Mucosa of stomach (tissue), 1 donor: ENCODE results near the gene YTHDF1.

Source experiments
- H3K27me3 ChIP-seq: one replicate; pipeline ENCODE4 v1.7.0; 2013; ENCODE audit warnings: mild to moderate bottlenecking, low read length; ENCODE audit not compliant: control insufficient read depth, insufficient read depth
- H3K36me3 ChIP-seq: one replicate; pipeline ENCODE4 v1.7.0; 2013; ENCODE audit warnings: low read length; ENCODE audit not compliant: control insufficient read depth, insufficient read depth
- H3K4me1 ChIP-seq: one replicate; pipeline ENCODE4 v1.7.0; 2013; ENCODE audit warnings: mild to moderate bottlenecking, low read length; ENCODE audit not compliant: control insufficient read depth, insufficient read depth
- H3K4me3 ChIP-seq: one replicate; pipeline ENCODE4 v1.7.0; 2013; ENCODE audit warnings: low read length
- H3K9ac ChIP-seq: one replicate; pipeline ENCODE4 v1.7.0; 2013; ENCODE audit warnings: mild to moderate bottlenecking, low read length, moderate library complexity
- H3K9me3 ChIP-seq: one replicate; pipeline ENCODE4 v1.7.0; 2013; ENCODE audit warnings: mild to moderate bottlenecking, low read length, moderate library complexity; ENCODE audit not compliant: control insufficient read depth
- donor health status: Pancreatic carcinoma.

The YTHDF1 gene

GRCh38 chr20:63151554-63152321 is 64.2 kb downstream of the YTHDF1 start:
- no peaks in the 10 kb centered on the region for H3K36me3 ChIP-seq
- peaks cover 28% of the 10 kb centered on the region for H3K27me3 ChIP-seq
- H3K9me3 ChIP-seq = no peaks in the 10 kb centered on the region
- no peaks in the 10 kb centered on the region for H3K4me1 ChIP-seq
- H3K4me3 ChIP-seq = no peak overlapping the region
- H3K9ac ChIP-seq = no peak overlapping the region

GRCh38 chr20:63150911-63151531 is 64.9 kb downstream of the YTHDF1 start:
- Histone ChIP-seq H3K36me3 (no peaks in the 10 kb centered on the region), H3K4me1 (no peaks in the 10 kb centered on the region), H3K9ac (no peak overlapping the region), H3K27me3 (peaks cover 25% of the 10 kb centered on the region), H3K9me3 (no peaks in the 10 kb centered on the region), H3K4me3 (no peak overlapping the region)

DNA sequence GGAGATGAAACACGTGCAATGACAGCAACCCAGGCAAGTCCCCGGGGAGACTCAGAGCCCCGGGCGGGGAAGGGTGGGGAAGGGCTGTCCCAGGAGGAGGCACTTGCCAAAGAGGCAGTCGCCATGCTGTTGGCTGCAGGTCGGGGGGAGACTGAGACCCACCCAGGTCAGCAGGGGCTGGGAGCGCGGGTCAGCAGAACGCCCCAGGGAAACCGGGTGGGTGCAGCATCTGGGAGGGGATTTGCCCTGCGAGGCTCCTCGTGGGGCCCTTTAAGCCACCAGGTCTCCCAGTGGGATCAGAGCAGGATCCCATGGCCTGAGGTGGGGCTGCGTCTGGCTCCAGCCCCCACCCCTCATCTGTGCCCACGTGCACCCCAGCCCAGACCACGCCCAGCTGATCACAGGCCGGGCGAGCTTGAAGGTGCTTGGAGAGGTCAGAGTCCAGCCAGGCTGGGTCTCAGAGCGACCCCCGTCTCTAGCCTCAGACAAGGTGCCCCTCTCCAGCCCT is 65.5 kb downstream of the YTHDF1 start:
- H3K36me3 ChIP-seq = no peaks in the 10 kb centered on the region
- no peak overlapping the region for H3K9ac ChIP-seq
- H3K27me3 ChIP-seq = peaks cover 22% of the 10 kb centered on the region
- no peaks in the 10 kb centered on the region for H3K4me1 ChIP-seq
- no peaks in the 10 kb centered on the region for H3K9me3 ChIP-seq
- H3K4me3 ChIP-seq = no peak overlapping the region

GRCh38 chr20:63149531-63150192 is 66.3 kb downstream of the YTHDF1 start:
- Histone ChIP-seq H3K9me3 (no peaks in the 10 kb centered on the region), H3K27me3 (peaks cover 19% of the 10 kb centered on the region), H3K4me1 (no peaks in the 10 kb centered on the region), H3K9ac (no peak overlapping the region), H3K4me3 (no peak overlapping the region), H3K36me3 (no peaks in the 10 kb centered on the region)

GRCh38 chr20:63148696-63149095 is 67.2 kb downstream of the YTHDF1 start:
- H3K4me3 ChIP-seq = no peak overlapping the region
- H3K9ac ChIP-seq = no peak overlapping the region
- H3K27me3 ChIP-seq = peaks cover 14% of the 10 kb centered on the region

DNA sequence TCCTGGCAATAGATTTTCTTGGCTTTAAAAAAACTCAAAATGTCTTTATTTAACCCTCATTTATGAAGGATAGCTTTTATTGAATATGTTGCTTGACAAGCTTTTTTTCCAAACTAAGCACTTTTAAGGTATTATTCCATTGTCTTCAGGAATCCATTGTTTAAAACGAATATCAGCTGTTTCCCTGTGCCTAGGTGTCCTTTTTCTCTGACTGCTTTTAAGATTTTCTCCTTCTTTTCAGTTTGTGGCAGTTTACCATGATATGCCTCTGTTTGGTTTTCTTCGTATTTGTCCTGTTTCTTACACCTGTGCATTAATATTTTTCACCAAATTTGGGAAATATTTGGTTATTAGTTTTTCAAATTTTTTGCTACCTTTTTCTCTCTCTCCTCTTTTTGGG is 68.4 kb downstream of the YTHDF1 start:
- Histone ChIP-seq H3K36me3 (no peaks in the 10 kb centered on the region), H3K9ac (no peak overlapping the region), H3K4me1 (no peaks in the 10 kb centered on the region), H3K27me3 (peaks cover 5% of the 10 kb centered on the region), H3K9me3 (no peaks in the 10 kb centered on the region), H3K4me3 (no peak overlapping the region)

More at GRCh38 chr20:63148696-63149095, 67.2 kb downstream of the YTHDF1 start:
- Histone ChIP-seq H3K4me1 (no peaks in the 10 kb centered on the region), H3K9me3 (no peaks in the 10 kb centered on the region), H3K36me3 (no peaks in the 10 kb centered on the region)
